ENCODE data around the gene MAP1A. TPM values are rescaled to one million over a fixed set of nuclear protein-coding genes. Genes with fewer than 3 reads are reported as not detected.
"Not testable (repeated sequence)": the region's sequence is repeated elsewhere in the genome, so short reads cannot be mapped to it uniquely, and the experiment has no call there.

Gene MAP1A
- total RNA-seq, 1 donor from 2014 or later: 10.8 TPM

DNA sequence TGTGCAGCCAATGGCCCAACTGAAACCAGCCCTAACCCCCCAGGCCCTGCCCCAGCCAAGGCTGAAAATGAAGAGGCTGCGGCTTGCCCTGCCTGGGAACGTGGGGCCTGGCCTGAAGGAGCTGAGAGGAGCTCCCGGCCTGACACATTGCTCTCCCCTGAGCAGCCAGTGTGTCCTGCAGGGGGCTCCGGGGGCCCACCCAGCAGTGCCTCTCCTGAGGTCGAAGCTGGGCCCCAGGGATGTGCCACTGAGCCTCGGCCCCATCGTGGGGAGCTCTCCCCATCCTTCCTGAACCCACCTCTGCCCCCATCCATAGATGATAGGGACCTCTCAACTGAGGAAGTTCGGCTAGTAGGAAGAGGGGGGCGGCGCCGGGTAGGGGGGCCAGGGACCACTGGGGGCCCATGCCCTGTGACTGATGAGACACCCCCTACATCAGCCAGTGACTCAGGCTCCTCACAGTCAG is 11.2 kb downstream of the MAP1A start:
- DNase-seq (ENCODE audit: extremely low read depth, low read depth, low spot score): no peak

DNA sequence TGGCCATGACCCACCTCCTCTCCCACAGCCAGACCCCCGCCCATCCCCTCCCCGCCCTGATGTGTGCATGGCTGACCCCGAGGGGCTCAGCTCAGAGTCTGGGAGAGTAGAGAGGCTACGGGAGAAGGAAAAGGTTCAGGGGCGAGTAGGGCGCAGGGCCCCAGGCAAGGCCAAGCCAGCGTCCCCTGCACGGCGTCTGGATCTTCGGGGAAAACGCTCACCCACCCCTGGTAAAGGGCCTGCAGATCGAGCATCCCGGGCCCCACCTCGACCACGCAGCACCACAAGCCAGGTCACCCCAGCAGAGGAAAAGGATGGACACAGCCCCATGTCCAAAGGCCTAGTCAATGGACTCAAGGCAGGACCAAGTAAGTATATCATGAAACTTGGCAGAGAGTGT is 11.7 kb downstream of the MAP1A start:
- no peak for DNase-seq (ENCODE audit: extremely low read depth, low read depth, low spot score)

DNA sequence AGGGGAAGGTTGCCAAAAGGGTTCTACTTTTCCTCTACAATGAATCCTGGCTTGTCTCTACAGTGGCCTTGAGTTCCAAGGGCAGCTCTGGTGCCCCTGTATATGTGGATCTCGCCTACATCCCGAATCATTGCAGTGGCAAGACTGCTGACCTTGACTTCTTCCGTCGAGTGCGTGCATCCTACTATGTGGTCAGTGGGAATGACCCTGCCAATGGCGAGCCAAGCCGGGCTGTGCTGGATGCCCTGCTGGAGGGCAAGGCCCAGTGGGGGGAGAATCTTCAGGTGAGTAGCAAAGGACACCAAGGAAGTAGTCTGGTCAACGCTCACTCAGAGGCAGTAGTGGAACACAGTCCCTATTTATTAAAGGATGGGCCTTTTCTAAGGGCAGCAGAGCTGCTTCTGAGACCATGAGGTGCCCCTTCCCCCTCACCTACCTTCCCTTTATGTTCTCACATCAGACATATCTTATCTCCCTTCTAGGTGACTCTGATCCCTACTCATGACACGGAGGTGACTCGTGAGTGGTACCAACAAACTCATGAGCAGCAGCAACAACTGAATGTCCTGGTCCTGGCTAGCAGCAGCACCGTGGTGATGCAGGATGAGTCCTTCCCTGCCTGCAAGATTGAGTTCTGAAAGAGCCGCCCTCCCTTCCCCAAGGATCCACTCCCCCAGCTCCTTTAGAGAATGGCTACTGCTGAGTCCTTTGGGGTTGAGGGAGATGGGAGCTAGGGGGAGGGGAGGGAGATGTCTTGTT is 12.4 kb downstream of the MAP1A start:
- no peak for DNase-seq (ENCODE audit: extremely low read depth, low read depth, low spot score)

DNA sequence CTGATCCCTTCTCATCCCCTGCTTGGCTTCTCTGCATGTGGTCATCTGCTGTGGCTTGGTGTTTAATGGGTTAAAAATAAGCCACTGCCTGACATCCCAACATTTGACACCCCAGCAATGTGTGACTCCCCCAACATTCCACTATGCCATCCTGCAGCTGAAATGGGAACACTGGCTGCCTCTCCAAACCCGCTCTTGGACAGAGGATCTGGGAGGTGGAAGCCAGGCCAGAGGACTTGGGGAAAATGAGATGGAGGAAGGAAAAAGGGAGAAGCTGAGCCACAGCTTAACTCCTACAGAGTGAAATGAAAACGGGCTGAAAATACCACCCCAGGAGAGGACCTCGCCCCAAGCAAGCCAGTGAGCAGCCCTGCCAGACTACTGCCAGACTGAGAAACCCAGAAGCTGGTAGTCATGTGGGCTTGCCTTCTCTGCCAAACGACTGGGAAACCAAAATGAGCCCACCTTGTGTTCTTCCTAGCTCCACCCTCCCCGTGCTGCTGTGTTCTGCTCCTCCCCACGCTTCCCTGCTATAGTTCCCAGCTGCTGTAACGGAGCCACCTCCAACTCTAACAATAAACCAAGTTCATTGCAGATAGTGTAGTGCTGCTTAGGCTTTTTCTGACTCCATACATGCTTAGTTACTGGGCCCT is 13.7 kb downstream of the MAP1A start:
- no peak for DNase-seq (ENCODE audit: extremely low read depth, low read depth, low spot score)

DNA sequence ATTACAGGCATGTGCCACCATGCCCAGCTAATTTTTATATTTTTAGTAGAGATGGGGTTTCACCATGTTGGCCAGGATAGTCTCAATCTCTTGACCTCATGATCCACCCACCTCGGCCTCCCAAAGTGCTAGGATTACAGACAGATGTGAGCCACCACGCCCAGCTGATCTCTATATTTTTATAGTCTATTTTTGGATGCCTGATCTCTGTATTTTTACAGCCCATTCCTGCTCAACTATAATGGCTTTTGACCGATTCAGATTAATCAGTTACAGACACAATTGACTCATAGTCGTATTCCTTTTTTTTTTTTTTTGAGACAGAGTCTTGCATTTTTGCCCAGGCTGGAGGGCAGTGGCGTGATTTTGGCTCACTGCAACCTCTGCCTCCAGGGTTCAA is 15.4 kb downstream of the MAP1A start:
- DNase-seq (ENCODE audit: extremely low read depth, low read depth, low spot score): not testable (repeated sequence)

DNA sequence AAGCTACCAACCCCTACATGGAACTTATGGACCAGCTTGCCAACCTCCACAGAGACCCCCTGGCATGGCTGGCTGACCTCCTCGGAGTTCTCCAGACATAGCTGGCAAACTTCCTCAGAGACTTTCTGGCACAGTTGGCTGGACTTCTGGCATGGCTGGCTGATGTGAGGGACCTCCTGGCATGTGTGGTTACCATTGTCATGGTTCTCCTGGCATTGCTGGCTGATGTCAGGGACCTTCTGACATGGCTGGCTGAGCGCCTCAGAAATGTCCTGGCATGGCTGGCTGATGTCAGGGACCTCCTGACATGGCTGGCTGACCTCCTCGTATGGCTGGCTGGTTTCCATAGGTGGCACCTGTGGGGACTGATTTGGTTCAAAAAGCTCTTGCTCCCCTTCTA is 17.5 kb downstream of the MAP1A start:
- no peak for DNase-seq (ENCODE audit: extremely low read depth, low read depth, low spot score)

DNA sequence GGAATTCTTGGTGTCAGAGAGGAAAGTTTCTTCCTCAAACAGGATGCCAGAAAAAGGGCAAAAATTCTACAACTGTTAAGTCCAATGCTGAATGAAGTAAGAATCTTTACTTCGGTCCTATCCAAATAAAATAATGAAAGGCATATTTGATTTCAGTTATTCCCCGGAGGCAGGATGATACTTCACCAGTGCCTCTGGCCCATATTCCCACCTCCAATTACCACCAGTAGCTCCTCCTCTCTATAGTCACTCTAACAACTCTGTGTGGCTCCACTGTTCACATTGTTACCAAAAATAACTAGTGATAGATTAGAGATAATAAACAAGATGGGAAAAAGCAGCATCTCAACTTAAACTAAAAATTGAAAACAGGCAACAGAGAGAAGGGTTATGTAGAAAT is 20.7 kb downstream of the MAP1A start:
- DNase-seq (ENCODE audit: extremely low read depth, low read depth, low spot score): no peak

DNA sequence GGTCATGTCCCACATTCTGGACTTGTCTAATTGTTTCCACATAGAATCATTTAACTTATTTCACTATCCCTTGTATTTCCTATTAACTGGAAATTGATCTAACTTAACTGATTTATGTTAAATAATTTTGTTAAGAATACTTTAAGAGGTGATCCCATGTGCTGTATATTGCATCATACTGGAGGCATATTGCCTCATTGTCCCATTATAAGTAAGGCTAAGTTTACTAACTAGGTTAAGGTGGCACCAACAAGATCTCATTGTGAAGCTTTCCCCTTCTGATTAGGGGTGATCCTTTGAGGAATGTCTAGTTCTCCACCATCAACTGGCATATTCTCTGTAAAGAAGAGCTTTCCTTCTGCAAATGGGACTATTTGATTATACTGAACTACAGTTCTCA is 24.4 kb downstream of the MAP1A start:
- DNase-seq (ENCODE audit: extremely low read depth, low read depth, low spot score): no peak

DNA sequence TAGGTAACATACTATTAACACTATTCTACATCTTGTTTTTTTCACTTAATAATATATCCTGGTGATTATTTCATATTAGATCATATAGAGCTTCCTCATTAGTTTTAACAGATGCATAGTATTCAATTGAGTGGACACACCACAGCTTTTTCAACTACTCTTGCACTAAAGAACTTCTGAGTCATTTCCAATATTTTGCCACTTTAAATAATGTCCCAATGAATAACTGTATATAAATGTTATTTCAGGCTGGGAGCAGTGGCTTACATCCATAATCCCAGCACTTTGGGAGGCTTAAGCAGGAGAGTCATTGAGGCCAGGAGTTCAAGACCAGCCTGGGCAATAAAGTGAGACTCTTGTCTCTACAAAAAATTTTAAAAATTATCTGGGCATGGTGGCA is 26.9 kb downstream of the MAP1A start:
- DNase-seq (ENCODE audit: extremely low read depth, low read depth, low spot score): no peak

DNA sequence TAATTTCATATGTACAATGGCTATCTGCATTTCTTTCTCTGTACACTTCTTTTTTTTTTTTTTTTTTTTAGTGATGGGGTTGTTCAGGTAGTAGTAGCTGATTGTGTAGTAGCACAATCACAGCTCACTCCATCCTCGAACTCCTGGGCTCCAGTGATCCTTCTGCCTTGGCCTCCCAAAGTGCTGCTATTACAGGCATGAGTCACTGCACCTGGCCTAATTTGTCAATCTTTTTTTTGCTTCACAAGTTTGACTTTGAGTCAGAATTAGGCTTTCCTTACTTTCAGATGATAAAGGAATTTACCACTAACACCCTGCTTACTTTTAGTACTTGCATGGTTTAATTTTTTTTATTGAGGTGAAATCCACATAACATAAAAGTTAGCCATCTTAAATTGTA is 28.0 kb downstream of the MAP1A start:
- DNase-seq (ENCODE audit: extremely low read depth, low read depth, low spot score): no peak

DNA sequence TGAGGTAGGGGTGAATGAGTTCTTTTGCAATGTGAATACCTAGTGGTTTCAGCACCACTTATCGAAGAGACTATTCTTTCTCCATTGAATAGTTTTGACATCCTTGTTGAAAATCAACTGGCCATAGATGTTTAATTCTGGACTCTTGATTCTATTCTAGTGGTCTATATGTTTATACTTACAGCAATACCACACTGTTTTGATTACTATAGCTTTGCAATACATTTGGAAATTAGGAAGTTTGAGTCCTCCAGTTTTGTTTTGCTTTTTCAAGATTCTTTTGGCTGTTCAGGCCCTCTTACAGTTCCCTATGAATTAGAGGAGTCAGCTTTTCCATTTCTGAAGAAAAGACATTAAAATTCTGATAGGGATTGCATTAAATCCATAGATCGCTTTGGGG is 30.1 kb downstream of the MAP1A start:
- DNase-seq (ENCODE audit: extremely low read depth, low read depth, low spot score): no peak

DNA sequence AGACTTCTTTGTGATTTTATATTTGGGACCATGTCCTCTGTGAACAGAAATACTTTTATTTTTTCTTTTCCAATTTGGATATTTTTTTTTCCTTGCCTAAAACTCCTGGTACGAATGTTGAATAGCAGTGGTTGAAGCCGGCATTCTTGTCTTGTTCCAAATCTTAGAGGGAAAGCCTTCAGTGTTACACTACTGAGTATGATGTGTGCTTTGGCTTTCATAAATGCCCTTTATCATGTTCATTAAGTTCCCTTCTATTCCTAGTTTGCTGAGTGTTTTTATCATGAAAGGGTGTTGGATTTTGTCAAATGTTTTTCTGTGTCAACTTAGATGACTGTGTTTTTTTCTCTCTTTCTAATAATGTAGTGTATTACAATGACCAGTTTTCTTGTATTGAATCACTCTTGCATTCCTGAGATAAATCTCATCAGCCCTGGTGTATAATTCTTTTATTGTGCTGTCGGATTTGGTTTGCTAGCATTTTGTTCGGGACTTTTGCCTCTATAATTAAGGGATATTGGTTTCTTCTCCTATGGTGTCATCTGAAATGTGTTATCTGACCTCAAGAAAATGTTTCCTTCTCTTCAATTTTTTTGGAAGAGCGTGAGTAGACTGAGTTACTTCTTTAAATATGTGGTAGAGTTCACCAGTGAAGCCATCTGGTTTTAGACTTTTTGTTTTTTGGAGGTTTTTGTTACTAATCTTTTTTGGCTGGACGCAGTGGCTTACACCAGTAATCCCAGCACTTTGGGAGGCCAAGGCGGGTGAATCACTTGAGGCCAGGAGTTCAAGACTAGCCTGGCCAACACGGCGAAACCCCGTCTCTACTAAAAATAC is 33.3 kb downstream of the MAP1A start:
- no peak for DNase-seq (ENCODE audit: extremely low read depth, low read depth, low spot score)

DNA sequence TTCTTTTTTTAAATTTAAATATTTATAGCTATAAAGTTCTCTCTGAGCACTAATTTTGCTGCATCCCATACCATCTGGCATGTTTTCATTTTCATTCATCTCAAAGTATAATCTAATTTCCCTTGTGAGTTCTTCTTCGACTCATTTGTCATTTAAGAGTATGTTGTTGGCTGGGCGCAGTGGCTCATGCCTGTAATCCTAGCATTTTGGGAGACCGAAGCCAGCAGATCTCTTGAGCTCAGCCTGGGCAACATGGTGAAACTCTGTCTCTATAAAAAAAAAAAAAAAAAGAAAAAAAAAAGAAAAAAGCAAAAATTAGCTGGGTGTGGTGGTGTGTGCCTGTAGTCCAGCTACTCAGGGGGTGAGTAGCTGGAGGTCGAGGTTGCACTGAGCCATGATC is 34.8 kb downstream of the MAP1A start:
- no peak for DNase-seq (ENCODE audit: extremely low read depth, low read depth, low spot score)

DNA sequence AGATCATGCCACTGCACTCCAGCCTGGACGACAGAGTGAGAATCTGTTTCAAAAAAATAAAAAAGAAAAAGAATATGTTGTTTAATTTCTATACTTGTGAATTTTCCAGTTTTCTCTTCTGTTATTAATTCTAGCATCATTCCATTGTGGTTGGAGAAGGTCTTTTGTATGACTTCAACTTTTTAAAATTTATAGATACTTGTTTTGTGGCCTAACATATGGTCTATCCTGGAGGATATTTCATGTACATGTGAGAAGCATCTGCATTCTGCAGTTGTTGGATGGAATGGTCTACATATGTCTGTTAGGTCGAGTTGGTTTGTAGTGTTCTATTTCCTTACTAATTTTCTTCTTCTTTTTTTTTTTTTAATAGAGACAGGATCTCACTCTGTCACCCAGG is 35.6 kb downstream of the MAP1A start:
- no peak for DNase-seq (ENCODE audit: extremely low read depth, low read depth, low spot score)

DNA sequence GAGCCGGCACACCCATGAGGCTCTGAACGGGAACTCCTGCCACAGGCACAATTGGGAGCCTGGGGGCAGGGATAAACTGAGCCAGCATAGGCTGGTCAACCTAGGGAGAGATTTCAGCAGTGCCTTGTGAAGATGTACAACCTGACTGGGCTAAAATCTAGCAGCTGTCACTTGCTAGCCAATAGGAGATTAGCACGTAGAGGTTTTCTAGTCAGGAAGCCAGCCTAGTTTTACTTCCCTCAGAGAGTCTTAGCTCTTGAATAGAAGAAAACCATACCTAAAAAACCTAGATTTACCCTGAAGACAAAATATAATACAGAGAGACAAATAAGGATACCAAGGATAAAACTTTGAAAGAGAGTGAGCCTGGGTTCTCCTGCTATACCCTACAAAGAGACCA is 45.3 kb downstream of the MAP1A start:
- not testable (repeated sequence) for DNase-seq (ENCODE audit: extremely low read depth, low read depth, low spot score)

DNA sequence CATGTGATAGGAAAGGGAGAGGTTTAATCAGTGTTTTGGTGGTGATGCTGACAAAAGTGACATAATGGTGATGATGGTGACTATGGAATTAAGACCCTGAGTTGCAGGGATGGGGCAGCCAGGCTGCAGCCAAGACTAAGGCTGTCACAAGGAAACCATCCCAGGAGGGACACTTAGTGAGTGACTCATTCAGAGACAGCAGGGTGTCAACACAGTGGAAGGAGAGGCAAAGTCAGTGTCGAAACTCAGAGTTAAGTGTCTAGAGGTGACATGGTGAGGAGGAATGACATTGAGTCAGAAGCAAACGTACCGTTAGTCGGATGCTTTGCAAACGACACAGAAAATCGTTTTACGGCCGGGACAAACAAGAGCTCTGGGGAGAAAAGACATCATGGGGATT is 46.4 kb downstream of the MAP1A start:
- DNase-seq (ENCODE audit: extremely low read depth, low read depth, low spot score): not testable (repeated sequence)

DNA sequence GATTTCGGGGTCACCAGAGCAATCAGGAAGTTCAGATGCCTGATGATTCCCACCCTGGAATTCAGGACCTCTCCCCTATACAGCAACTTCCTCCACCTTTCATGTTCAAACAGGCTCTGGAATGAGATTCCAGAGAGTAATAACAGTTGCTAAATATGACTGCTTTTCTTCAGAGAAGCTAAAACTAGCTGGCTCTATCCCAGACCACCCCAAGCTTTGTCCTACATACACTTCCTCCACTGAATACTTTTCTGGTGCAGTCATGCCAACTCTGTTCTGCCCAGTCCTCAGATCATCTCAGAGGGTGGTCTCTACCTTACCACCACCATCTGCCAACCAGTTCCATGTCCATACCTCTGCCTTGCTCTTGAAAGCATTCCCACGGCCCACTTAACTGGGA is 49.2 kb downstream of the MAP1A start:
- not testable (repeated sequence) for DNase-seq (ENCODE audit: extremely low read depth, low read depth, low spot score)

DNA sequence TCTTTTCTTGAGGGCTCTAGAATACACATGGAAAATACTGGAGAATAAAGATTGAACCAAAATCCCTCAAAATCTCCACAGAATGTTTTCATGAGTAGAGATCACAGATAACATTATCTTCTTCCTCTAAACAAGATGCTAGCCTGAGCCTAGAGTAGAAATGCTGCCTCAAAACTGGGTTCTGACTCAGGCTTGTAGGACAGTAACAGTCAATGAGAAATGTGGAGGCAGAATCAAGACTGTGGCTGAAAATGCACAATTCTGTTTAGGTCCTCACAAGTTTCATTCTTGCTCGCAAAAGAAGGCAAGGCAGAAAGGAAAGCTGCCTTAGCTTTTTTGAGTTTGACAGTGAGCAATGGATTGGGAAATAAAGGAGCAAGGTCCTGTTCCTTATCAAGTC is 57.2 kb downstream of the MAP1A start:
- DNase-seq (ENCODE audit: extremely low read depth, low read depth, low spot score): not testable (repeated sequence)

All from glomerular endothelial cell (primary cell).